Sigmoid colon (tissue), 4 donors: ENCODE measurements around the gene MAX.

ENCODE experiments used
- CTCF ChIP-seq, 4 experiments: fragments of 450-650 bp in 3 of 4; fragments of 200-600 bp in 1 of 4; IDR thresholded peaks; one replicate each; pipeline ENCODE4 v1.5.1; 2016 to 2019; ENCODE audit warnings: antibody characterized with exemption in 4 of 4, mild to moderate bottlenecking in 3 of 4, moderate library complexity in 2 of 4
- EP300 ChIP-seq, 4 donors: sonication (generic); formaldehyde crosslinking; IDR thresholded peaks; one replicate each; pipeline ENCODE4 v1.6.1; 2017; ENCODE audit warnings: antibody characterized with exemption in 4 of 4
- POLR2A ChIP-seq, 2 donors: fragments of 450-650 bp; IDR thresholded peaks; one replicate each; pipeline ENCODE4 v1.6.1; 2016; ENCODE audit warnings: antibody characterized with exemption in 2 of 2, mild to moderate bottlenecking in 2 of 2, moderate library complexity in 2 of 2
- POLR2AphosphoS5 ChIP-seq, 4 donors: sonication (generic); formaldehyde crosslinking; IDR thresholded peaks; one replicate each; pipeline ENCODE4 v1.6.1; 2017; ENCODE audit warnings: antibody characterized with exemption in 4 of 4

DNA sequence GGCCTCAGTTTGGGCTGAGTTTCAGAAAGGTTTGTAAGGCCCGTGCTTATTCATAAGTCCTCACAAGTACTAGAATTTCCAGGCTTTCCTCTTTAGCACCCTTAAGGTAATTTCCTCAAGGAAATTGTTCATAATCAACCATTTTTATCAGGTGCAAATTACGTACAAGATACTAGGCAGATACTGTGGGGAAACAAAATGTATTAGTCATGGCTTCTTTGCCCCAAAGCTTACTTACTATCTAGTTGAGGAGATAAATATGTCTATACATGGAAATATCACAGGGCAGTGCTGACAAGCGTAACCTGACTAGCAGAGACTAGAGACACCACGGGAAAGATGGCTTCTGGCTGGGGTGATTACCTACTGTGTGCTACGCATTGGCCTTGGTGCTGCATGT is 22.5 kb downstream of the MAX start:
- no peak for TF ChIP-seq POLR2AphosphoS5 (IDR thresholded peaks at IDR 0.05)
- no peak for TF ChIP-seq CTCF (IDR thresholded peaks at IDR 0.05)
- no peak for TF ChIP-seq POLR2A (IDR thresholded peaks at IDR 0.05)
- no peak for TF ChIP-seq EP300 (IDR thresholded peaks at IDR 0.05)
